Astrocyte of the spinal cord (primary cell): Measurements from ENCODE around the gene DNAJB7.

Source experiments
- DNase-seq: peaks from one replicate; pipeline ENCODE4 v3.0.0; 2011; ENCODE audit warnings: low read depth, low spot score
- H3K4me3 ChIP-seq: 2 replicates; pipeline ENCODE4 v1.5.1; 2011; ENCODE audit warnings: low read depth, mild to moderate bottlenecking, low read length, moderate library complexity
- CTCF ChIP-seq: IDR thresholded peaks from 2 replicates; pipeline ENCODE4 v1.5.1; 2012; ENCODE audit warnings: low read depth, mild to moderate bottlenecking, low read length, inconsistent platforms
- in situ Hi-C: cut with HindIII; loops from 2 replicates; pipeline ENCODE4 v1.10.0; 2017; ENCODE audit warnings: low sequenced_read_pairs

Gene DNAJB7

DNA sequence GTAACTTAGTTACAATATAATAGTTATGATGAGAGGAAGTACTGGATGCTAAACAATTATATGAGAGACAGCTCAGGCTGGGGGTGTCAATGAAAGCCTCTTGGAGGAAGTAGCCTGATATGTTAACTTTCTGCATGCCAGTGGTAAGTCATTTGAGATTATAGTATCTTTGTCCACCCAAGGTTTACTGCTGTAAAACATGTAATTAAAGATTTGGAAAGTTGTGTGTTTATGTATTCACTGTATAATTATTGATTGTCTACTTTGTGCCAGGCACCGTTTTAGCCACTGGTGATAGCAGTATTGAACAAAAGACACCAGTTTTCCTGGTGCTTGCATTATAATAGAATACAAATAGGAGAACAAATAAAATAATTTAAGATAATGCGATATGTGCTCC lies 624 bp upstream of the DNAJB7 start:
- TF ChIP-seq CTCF: no peak
- in situ Hi-C loops: no loop called here
- DNase-seq: no peak

GRCh38 chr22:40857309-40857855 lies 4.5 kb downstream of the DNAJB7 start:
- peak overlapping the region; percentile 97 for H3K4me3 ChIP-seq
- DNase-seq: no peak
- TF ChIP-seq CTCF: no peak
- in situ Hi-C loops: no loop called here

More for the DNA sequence above, 624 bp upstream of the DNAJB7 start:
- no peak overlapping the region for H3K4me3 ChIP-seq

GRCh38 chr22:40856513-40857308 lies 5.2 kb downstream of the DNAJB7 start, which contains the start of the genes ST13 and XPNPEP3:
ST13 (minus strand) TSS chr22:40856639; CDS start chr22:40856540, 99 bp downstream.
XPNPEP3 (plus strand) TSS chr22:40857148; CDS start chr22:40857182, 34 bp downstream.
- DNase-seq: peak; percentile 97
- peak within 1 kb of the TSS; percentile 97 for H3K4me3 ChIP-seq
- in situ Hi-C loops: no loop called here
- peak; percentile 18 for TF ChIP-seq CTCF

GRCh38 chr22:40855979-40856512 lies 5.9 kb downstream of the DNAJB7 start:
- in situ Hi-C loops: no loop called here
- DNase-seq: peak; percentile 20
- H3K4me3 ChIP-seq: peak overlapping the region; percentile 97
- TF ChIP-seq CTCF: no peak

- in situ Hi-C loops: no loop called here
- DNase-seq: no peak
- peak overlapping the region; percentile 97 for H3K4me3 ChIP-seq
- no peak for TF ChIP-seq CTCF
Measured at GRCh38 chr22:40855071-40855978, 6.6 kb downstream of the DNAJB7 start.

- in situ Hi-C loops: no loop called here
- no peak for DNase-seq
- H3K4me3 ChIP-seq: no peak overlapping the region
- TF ChIP-seq CTCF: no peak
Measured at GRCh38 chr22:40853961-40854360, 8.0 kb downstream of the DNAJB7 start.
